PFSK-1 (cell line): Measurements from ENCODE around the gene CD40LG.

ENCODE experiments used
- FOXP2 ChIP-seq: optimal IDR thresholded peaks from 2 replicates; pipeline ENCODE3; 2011; ENCODE audit warnings: borderline replicate concordance, control low read depth, inconsistent platforms; ENCODE audit not compliant: insufficient read depth; ENCODE audit errors: extremely low read length, extremely low read depth
- POLR2AphosphoS5 ChIP-seq: IDR thresholded peaks from 2 replicates; pipeline ENCODE4 v1.6.1; 2012; ENCODE audit warnings: low read depth, mild to moderate bottlenecking, control low read depth, low read length, moderate library complexity
- SIN3A ChIP-seq: IDR thresholded peaks from 2 replicates; pipeline ENCODE4 v1.6.1; 2012; ENCODE audit warnings: mild to moderate bottlenecking, low read length, moderate library complexity, borderline replicate concordance; ENCODE audit not compliant: insufficient read depth
- TAF1 ChIP-seq: IDR thresholded peaks from 2 replicates; pipeline ENCODE4 v1.6.1; 2012; ENCODE audit warnings: low read length, control low read depth, borderline replicate concordance; ENCODE audit not compliant: insufficient read depth
- TF ChIP-seq, protein P1 (sequence below), 2 experiments: IDR thresholded peaks; 2 replicates each; pipeline versions ENCODE4 v1.6.1 to v1.8.0; 2011 to 2012; ENCODE audit warnings: low read depth in 2 of 2, low read length in 2 of 2, control low read depth in 1 of 2, inconsistent platforms in 1 of 2, mild to moderate bottlenecking in 1 of 2, moderate library complexity in 1 of 2; ENCODE audit not compliant: insufficient read depth in 1 of 2

Gene CD40LG

DNA sequence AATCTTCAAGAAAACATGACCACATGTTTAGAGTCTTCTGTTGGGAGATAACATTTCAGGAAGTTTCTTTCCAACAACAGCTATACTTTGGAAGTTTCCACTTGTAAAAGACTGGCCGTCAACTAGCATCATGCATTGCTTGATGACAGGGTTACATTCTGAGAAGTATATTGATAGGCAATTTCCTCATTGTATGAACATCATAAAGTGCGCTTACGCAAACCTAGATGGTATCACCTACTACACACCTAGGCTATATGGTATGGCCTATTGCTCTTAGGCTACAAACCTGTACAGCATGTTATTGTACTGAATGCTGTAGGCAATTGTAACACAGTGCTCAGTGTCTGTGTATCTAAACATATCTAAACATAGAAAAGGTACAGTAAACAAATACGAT is 25.4 kb upstream of the CD40LG start:
- no peak for TF ChIP-seq POLR2AphosphoS5
- TF ChIP-seq FOXP2, result no peak
- TF ChIP-seq SIN3A, result no peak
- TF ChIP-seq, protein P1, sequence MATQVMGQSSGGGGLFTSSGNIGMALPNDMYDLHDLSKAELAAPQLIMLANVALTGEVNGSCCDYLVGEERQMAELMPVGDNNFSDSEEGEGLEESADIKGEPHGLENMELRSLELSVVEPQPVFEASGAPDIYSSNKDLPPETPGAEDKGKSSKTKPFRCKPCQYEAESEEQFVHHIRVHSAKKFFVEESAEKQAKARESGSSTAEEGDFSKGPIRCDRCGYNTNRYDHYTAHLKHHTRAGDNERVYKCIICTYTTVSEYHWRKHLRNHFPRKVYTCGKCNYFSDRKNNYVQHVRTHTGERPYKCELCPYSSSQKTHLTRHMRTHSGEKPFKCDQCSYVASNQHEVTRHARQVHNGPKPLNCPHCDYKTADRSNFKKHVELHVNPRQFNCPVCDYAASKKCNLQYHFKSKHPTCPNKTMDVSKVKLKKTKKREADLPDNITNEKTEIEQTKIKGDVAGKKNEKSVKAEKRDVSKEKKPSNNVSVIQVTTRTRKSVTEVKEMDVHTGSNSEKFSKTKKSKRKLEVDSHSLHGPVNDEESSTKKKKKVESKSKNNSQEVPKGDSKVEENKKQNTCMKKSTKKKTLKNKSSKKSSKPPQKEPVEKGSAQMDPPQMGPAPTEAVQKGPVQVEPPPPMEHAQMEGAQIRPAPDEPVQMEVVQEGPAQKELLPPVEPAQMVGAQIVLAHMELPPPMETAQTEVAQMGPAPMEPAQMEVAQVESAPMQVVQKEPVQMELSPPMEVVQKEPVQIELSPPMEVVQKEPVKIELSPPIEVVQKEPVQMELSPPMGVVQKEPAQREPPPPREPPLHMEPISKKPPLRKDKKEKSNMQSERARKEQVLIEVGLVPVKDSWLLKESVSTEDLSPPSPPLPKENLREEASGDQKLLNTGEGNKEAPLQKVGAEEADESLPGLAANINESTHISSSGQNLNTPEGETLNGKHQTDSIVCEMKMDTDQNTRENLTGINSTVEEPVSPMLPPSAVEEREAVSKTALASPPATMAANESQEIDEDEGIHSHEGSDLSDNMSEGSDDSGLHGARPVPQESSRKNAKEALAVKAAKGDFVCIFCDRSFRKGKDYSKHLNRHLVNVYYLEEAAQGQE (IDR thresholded peaks at IDR 0.05; ENCODE audit: insufficient read depth in 1 of 2, low read depth in 2 of 2, low read length in 2 of 2), result no peak
- no peak for TF ChIP-seq TAF1

DNA sequence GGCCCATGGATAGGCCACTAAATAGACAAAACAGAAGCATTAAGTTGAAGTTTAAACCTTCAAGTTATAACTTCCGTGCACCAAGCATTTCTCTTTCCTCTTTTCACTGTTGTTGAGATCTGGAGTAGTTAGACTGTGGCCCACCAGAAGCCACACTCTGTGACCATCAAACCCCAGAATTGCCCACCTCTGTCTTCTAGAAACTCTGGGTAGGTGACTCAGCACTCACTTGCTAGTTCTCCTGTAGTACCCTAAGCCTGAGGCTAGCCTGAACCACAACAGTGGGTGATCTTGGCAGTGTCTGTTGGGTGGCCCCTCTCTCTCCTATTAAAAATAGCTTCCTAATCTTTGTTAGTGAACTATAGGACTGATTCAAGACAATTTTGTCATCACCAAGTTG is 24.6 kb upstream of the CD40LG start:
- TF ChIP-seq, protein P1 (IDR thresholded peaks at IDR 0.05; ENCODE audit: insufficient read depth in 1 of 2, low read depth in 2 of 2, low read length in 2 of 2), result no peak
- TF ChIP-seq TAF1 (no peak), FOXP2 (no peak), SIN3A (no peak), POLR2AphosphoS5 (no peak)

DNA sequence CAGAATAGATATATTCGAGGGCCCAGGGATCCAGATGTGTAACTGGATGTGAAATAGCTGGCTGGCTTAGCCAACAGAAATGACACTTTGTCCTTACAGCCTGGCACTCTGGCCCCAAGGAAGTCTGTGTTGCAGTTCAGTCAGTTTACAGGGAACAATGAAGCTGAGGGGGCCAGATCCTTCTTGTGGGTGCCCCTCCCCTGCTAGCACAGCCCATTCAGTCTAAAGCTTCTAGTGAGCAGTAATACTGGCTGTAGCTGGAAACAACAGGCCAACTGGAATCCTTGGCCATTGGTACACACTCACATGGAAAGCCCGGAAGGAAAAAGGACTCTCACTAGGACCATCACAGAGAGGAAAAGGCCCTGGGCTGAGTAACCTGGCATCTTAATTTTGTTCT is 22.7 kb upstream of the CD40LG start:
- TF ChIP-seq POLR2AphosphoS5, result no peak
- TF ChIP-seq SIN3A, result no peak
- TF ChIP-seq TAF1, result no peak
- TF ChIP-seq, protein P1 (IDR thresholded peaks at IDR 0.05; ENCODE audit: insufficient read depth in 1 of 2, low read depth in 2 of 2, low read length in 2 of 2), result no peak
- no peak for TF ChIP-seq FOXP2

DNA sequence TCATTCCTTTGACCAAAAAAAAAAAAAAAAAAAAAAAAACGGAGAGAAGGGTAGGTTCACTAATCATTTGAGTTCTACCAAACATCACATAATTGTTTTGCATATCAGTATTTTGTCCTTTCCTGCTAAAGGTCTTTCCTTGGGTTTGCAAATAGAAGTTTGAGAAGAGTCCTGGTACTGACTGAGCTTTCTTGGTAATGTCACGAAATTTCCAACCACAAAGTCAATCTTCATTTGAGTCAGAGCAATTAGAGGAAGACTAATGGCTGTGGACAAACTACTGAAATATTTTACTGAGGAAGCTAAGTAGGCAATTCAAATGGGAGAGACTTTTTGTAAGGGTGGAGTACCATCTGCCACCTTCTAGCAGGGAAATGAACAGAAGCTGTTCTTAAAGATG is 21.7 kb upstream of the CD40LG start:
- TF ChIP-seq POLR2AphosphoS5 (no peak), FOXP2 (no peak), SIN3A (no peak), TAF1 (no peak)
- TF ChIP-seq, protein P1 (IDR thresholded peaks at IDR 0.05; ENCODE audit: insufficient read depth in 1 of 2, low read depth in 2 of 2, low read length in 2 of 2), result no peak

DNA sequence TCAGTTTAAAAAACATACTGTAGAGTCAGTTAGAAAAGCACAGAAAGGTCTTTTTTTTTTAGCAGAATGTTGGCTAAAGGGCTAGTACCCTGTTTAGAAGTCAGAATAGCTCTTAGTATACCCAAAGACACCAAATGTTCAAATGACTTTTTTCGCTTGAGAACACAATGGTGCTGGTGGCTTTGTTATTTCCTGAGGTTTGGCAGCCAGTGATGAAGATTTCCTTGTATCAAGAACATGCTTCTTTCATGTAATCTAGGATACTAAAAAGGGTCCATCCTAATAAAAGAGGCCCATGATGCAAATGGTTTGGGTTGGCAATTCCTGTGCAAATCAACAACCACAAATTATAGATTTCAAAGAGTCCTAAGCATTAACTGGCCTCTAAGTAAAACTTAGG is 21.1 kb upstream of the CD40LG start:
- TF ChIP-seq, protein P1 (IDR thresholded peaks at IDR 0.05; ENCODE audit: insufficient read depth in 1 of 2, low read depth in 2 of 2, low read length in 2 of 2), result no peak
- TF ChIP-seq TAF1 (no peak), POLR2AphosphoS5 (no peak), SIN3A (no peak)
